GM20000 (cell line): Measurements from ENCODE around the gene SPP2.

ENCODE experiments used
- DNase-seq: peaks from one replicate; pipeline ENCODE4 v3.0.0; 2012; ENCODE audit warnings: low spot score
- CTCF ChIP-seq: IDR thresholded peaks from 2 replicates; pipeline ENCODE4 v1.5.1; 2012; ENCODE audit warnings: mild to moderate bottlenecking, control low read depth; ENCODE audit errors: extremely low read depth, missing control alignments

Gene SPP2

GRCh38 chr2:234126146-234126470, 75.6 kb downstream of the SPP2 start:
- no peak for TF ChIP-seq CTCF
- DNase-seq, result no peak
